DMS53 (cell line): ENCODE results near the gene DIS3L2.
"Not testable (repeated sequence)": the region's sequence is repeated elsewhere in the genome, so short reads cannot be mapped to it uniquely, and the experiment has no call there.

Source experiments
- DNase-seq: peaks from one replicate; lab custom pipeline; 2025; lab: John Stamatoyannopoulos, UW

DIS3L2 gene

DNA sequence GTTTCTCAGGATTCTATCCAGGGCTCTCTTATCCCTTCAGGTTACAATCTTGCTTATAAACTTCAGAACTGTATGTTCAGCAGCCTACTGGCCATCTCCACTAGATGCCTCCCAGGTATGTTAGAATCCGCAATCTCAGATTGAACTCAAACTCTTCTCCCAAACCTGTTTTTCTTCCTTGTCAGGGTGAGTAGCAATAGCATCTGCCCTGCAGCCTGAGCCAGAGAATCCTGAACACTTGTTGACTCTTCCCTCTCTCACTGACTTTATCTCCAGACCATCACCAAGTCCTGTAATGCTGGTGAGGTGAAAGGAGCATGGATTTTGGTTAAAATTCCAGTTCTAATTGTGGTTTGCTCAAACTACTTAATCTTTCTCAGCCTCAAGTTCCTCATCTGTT lies 334.5 kb downstream of the DIS3L2 start:
- no peak for DNase-seq

GRCh38 chr2:232296776-232297525 lies 335.4 kb downstream of the DIS3L2 start:
- DNase-seq = no peak

- DNase-seq = no peak
Measured at GRCh38 chr2:232299084-232299483, 337.6 kb downstream of the DIS3L2 start.

DNA sequence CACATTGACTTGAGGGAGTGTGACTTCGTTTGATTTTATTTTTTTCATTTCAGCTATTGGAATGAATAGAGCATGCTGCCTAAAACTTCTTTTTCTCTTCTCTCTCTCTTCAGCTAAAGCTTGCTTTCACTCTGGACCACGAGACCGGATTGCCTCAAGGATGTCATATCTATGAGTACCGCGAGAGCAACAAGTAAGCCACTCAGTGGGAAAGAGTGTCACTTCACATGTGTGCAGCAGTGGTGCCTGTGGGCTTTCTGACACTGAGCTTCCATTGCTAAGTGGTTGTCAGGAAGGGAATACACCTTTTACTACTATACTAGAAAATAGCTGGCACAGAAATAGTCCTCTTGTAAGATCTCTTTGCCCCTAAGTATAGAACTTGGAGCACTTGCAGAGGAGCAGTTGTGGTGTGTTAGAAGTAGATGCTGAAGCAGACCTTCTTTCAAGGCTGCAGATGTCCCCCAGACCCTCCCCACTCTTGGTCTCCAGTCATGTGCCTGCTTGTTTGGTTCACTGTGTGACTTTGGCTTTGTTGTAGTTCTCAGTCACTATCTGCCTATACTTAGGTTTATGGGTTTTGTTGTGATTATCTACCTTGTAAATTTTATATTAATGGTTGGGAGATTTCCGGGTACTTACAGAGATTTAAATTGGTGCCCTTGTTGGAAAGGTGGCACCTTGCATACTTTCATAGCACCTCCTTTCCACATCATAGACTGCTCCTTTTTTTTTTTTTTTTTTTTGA lies 338.6 kb downstream of the DIS3L2 start:
- DNase-seq = peak; percentile 14

GRCh38 chr2:232300894-232301387 lies 339.4 kb downstream of the DIS3L2 start:
- peak; percentile 96 for DNase-seq

- DNase-seq = no peak
Measured at GRCh38 chr2:232304236-232304635, 342.7 kb downstream of the DIS3L2 start.

GRCh38 chr2:232306741-232307305 lies 345.3 kb downstream of the DIS3L2 start:
- no peak for DNase-seq

DNA sequence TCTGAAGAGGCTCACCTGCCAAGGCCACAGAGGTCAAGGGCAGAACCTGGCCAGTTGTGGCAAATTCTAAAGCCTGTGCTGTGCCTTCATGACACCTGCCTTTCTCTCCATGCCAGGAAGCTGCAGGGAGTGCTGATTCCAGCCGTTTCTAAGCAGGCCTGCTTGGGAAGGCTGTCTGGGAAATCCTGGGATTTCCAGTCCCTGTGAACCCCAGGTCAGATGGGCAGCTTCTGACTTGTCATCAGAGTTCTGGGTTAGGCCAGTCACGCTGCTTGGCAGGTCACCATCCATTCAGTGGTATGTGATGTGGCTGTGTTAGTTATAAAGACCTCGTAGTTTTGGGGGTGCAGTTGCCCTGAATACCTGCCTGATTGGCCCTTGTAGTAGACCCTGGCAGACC lies 346.3 kb downstream of the DIS3L2 start:
- DNase-seq = no peak

GRCh38 chr2:232308986-232309385 lies 347.5 kb downstream of the DIS3L2 start:
- no peak for DNase-seq

DNA sequence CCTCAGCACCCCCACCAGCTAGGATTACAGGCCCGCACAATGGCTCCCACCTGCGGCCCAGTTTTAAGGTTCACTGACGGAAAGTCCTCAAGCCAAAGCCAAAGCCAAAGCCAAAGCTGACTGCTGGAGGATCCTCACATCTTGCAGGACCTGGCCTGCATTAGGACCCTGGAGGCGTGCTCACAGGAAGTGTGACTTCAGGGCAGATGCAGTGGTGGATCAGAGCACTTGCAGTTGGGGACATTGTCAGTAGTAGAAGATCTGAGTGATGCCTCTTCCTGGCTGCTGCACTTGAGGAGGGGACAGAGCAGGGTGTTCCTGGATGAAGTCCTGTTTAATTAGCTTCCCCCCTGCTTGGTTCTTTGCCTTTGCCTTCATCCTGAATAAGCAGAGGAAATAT lies 348.1 kb downstream of the DIS3L2 start:
- DNase-seq = no peak

DNA sequence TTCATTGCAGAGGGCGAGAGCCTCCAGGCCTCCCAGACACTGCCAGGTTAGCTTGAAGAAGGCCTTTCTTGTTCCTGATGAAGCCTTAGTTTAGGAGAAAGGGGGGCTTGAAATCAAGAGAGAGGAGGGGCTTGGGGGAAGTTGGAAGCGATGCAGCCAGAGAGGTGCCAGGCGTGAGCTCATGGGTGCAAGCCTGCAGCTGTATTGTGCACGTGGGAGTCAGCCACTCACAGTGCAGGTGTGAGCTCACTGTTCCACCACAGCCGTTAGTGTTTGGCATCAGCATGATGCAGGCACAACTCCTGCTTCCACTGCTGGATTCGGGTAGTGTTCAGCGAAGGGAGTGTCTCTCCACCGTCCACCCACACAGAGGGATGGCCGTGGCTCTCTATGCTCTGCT lies 348.6 kb downstream of the DIS3L2 start:
- no peak for DNase-seq

DNA sequence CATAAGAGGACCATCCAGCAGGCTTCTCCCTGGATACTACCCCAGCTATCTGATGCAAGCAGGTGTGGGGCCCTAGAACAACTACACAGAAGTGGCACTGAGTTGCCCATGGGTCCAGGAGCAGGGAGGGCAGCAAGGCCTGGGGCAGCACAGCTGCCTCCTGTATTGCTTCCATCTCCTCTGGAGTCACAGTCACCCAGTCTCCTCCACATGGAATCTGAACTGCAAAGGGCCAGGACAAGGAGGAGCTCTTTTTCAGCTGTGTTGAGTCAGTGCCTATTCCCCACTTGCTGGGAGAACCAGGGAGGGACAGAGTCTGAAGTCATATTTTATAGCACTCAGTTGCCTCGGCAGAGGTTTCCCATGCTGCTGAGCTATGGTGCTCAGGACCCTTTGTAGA lies 349.2 kb downstream of the DIS3L2 start:
- no peak for DNase-seq

GRCh38 chr2:232313645-232314044 lies 352.1 kb downstream of the DIS3L2 start:
- DNase-seq = not testable (repeated sequence)

- no peak for DNase-seq
Measured at GRCh38 chr2:232315049-232315922, 353.8 kb downstream of the DIS3L2 start.

DNA sequence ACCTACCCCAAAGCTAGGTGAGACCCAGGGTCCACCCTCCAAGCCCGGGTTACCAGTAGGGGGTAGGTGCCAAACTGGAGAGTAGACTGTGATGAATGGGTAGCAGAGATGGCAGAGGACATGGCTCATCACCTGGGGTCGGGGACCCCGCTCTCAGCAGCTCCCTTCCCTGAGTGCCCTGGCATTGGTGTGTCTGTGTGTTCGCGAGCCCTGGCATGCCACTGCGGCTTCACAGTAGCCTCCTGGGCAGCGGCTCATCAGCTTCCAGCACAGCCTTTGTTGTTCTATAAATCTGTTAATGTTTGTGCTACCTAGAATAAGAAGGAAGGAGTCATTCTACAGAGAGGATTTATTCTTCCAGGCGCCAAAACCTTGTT lies 354.4 kb downstream of the DIS3L2 start:
- DNase-seq = no peak

GRCh38 chr2:232316461-232317330 lies 355.2 kb downstream of the DIS3L2 start:
- DNase-seq = no peak

GRCh38 chr2:232318169-232318855 lies 356.8 kb downstream of the DIS3L2 start:
- no peak for DNase-seq

GRCh38 chr2:232319067-232319802 lies 357.7 kb downstream of the DIS3L2 start:
- DNase-seq = no peak

- DNase-seq = no peak
Measured at GRCh38 chr2:232319803-232320442, 358.4 kb downstream of the DIS3L2 start.
